ENCODE measurements around the gene ARHGEF28. TPM values are rescaled to one million over a fixed set of nuclear protein-coding genes. Genes with fewer than 3 reads are reported as not detected.

Gene ARHGEF28
- total RNA-seq, 1 donor = 26.2 TPM

GRCh38 chr5:73955271-73955846, 329.4 kb downstream of the ARHGEF28 start:
- TF ChIP-seq, protein P1, sequence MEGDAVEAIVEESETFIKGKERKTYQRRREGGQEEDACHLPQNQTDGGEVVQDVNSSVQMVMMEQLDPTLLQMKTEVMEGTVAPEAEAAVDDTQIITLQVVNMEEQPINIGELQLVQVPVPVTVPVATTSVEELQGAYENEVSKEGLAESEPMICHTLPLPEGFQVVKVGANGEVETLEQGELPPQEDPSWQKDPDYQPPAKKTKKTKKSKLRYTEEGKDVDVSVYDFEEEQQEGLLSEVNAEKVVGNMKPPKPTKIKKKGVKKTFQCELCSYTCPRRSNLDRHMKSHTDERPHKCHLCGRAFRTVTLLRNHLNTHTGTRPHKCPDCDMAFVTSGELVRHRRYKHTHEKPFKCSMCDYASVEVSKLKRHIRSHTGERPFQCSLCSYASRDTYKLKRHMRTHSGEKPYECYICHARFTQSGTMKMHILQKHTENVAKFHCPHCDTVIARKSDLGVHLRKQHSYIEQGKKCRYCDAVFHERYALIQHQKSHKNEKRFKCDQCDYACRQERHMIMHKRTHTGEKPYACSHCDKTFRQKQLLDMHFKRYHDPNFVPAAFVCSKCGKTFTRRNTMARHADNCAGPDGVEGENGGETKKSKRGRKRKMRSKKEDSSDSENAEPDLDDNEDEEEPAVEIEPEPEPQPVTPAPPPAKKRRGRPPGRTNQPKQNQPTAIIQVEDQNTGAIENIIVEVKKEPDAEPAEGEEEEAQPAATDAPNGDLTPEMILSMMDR (IDR thresholded peaks at IDR 0.05; ENCODE audit: insufficient read depth, low read length) = no peak
- DNase-seq (ENCODE audit: low read depth) = no peak
- no peak overlapping the region for H3K4me3 ChIP-seq (ENCODE audit: low read depth, low read length)

DNA sequence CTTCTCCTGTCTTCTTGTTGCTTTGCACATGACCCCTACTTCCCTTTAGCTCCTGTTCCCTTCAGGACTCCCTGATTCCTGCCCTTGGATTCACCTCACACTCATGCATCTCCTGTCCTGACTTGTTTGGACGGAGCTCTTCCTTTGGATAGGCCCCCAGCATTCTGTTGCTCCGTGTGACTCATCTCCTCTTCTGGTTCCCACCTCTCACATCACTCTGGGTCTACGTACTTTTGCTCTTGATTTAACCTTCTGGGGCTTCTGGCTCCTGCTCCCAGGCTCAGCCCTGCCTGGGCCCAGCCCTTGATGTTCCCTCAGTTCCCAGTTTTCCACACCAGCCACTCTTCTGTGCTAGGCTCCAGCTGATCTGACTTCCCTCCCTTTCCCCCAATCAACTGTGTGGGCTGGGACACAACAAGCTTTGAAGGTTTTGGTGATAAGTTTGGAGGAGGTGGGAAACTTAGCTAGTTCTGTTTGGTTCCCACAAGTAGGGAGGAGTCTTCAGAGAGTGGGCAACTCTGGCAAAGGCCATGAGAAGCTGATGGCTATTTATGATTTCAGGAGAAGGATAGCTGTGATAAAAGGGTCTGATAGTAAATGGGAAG, 331.5 kb downstream of the ARHGEF28 start:
- H3K4me3 ChIP-seq (ENCODE audit: low read depth, low read length) = no peak overlapping the region
- no peak for DNase-seq (ENCODE audit: low read depth)

GRCh38 chr5:73958037-73958436, 332.0 kb downstream of the ARHGEF28 start:
- no peak overlapping the region for H3K4me3 ChIP-seq (ENCODE audit: low read depth, low read length)
- no peak for DNase-seq (ENCODE audit: low read depth)
- TF ChIP-seq, protein P1 (IDR thresholded peaks at IDR 0.05; ENCODE audit: insufficient read depth, low read length) = no peak

More for the DNA sequence above, 331.5 kb downstream of the ARHGEF28 start:
- TF ChIP-seq, protein P1 (IDR thresholded peaks at IDR 0.05; ENCODE audit: insufficient read depth, low read length) = no peak

GRCh38 chr5:73960023-73960422, 334.0 kb downstream of the ARHGEF28 start:
- no peak for DNase-seq (ENCODE audit: low read depth)
- no peak overlapping the region for H3K4me3 ChIP-seq (ENCODE audit: low read depth, low read length)
- TF ChIP-seq, protein P1 (IDR thresholded peaks at IDR 0.05; ENCODE audit: insufficient read depth, low read length) = no peak

- no peak overlapping the region for H3K4me3 ChIP-seq (ENCODE audit: low read depth, low read length)
- TF ChIP-seq, protein P1 (IDR thresholded peaks at IDR 0.05; ENCODE audit: insufficient read depth, low read length) = no peak
- no peak for DNase-seq (ENCODE audit: low read depth)
Observed at GRCh38 chr5:73960426-73960825, 334.4 kb downstream of the ARHGEF28 start.

DNA sequence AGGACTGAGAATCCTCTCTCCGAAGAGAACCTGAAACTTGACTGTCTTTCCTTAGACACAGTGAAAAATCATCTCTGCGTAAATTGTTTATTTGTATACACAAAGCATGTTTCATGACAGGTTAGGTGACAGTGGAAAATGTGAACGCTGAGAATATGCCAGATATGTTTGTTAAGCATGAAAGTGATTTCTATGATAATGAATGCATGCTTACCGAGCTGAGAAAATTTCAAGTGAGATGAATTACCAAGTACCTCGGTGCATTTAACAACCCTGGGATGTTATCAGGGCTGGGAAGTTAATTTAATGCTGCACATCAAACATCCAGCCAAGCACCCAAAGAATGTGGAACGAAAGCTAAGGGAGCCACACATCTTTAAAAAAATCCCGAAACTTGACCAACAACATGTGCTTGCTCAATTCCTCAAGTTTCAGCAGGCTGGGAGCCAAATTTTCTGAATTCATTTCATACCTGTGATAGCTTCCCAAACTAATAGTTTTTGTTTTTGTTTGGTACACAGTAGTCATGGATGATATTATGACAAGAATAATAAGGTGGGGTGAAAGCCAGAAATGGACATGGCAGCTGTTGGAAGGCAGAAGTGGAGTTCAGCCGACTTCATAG, 336.9 kb downstream of the ARHGEF28 start:
- TF ChIP-seq, protein P1 (IDR thresholded peaks at IDR 0.05; ENCODE audit: insufficient read depth, low read length) = no peak
- DNase-seq (ENCODE audit: low read depth) = peak; percentile 43
- H3K4me3 ChIP-seq (ENCODE audit: low read depth, low read length) = no peak overlapping the region
